ENCODE data around the gene CYB561D1. TPM values are rescaled to one million over a fixed set of nuclear protein-coding genes. Genes with fewer than 3 reads are reported as not detected.

Gene CYB561D1
- total and polyA plus RNA-seq, 2 of the 8 experiments (the other 6 are each of a cell fraction or from before 2014, with no cell fraction given) = 3.6 to 3.8 TPM

GRCh38 chr1:109493805-109494539 is at the start of gene CYB561D1 (continued):
- TF ChIP-seq EP300 (IDR thresholded peaks at IDR 0.05; ENCODE audit: borderline replicate concordance in 1 of 2, low read depth in 2 of 2, low read length in 2 of 2) = peak in 1 of 2 experiments; percentile 38; a peak in 1 of 3 replicates
- no peak for TF ChIP-seq CEBPB (IDR thresholded peaks at IDR 0.05; ENCODE audit: low read depth, low read length)
- no peak for TF ChIP-seq SP4 (IDR thresholded peaks at IDR 0.05; ENCODE audit: low read length)
- no peak for TF ChIP-seq MAFK (IDR thresholded peaks at IDR 0.05; ENCODE audit: low read depth, low read length)
- no peak for TF ChIP-seq USF2 (IDR thresholded peaks at IDR 0.05; ENCODE audit: low read length)
- TF ChIP-seq TCF12 (IDR thresholded peaks at IDR 0.05; ENCODE audit: low read depth, low read length) = no peak
- TF ChIP-seq KDM4A (IDR thresholded peaks at IDR 0.05; ENCODE audit: low read depth, low read length, severe bottlenecking) = peak; percentile 88
- no peak for TF ChIP-seq CHD7 (IDR thresholded peaks at IDR 0.05; ENCODE audit: insufficient replicate concordance, low read length)
- TF ChIP-seq SUZ12 (IDR thresholded peaks at IDR 0.05; ENCODE audit: low read length) = no peak

Data from H1 (cell line).